GM12801 (cell line): ENCODE measurements around the gene TRIOBP.

Experiments used
- CTCF ChIP-seq: IDR thresholded peaks from one replicate; pipeline ENCODE4 v1.5.1; 2011; ENCODE audit warnings: control low read depth; ENCODE audit not compliant: insufficient read length; ENCODE audit errors: extremely low read depth

Gene TRIOBP

DNA sequence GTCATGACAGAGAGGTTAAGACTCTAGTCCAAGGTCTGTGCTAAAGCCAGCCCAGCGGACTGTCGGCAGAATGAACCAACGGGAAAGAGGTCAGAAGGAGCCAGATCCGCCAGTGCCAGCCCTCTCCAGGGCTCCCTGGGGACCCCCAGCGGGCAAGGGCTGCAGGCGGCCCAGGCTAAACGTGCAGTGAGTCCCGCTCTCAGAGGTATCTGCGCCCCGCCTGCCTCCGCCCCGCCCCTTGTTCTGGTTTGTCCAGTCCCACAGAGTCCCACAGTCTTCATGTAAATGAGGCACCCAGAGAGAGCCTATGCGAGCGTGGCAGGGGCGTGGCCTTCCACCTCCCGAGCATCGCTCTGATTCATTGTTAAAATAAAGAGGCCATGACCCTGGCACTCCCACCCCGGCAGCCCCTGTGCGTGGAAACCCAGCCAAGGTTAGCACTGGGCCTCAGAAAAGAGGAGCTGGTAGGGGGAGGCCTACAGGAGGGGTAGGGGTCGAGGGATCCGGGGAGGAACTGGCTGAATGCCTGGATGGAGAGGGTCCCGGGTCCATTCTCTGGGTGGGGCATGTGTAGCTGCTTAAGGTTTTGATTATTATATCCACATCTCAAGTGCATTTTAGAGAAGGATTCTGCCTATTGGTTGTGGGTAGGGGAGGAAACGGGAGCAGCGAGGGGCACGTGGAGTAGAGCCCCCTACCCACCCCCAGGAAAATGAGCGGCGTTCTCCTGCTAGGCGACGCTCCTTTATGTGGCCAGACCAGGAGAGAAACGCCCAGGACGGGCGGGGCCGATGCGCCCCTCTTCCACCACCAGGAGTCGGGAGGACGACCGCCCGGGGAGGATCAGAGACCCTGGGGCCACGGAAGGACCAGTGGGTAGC lies at the start of gene TRIOBP:
TRIOBP (plus strand) TSS at position 392 of the 881 bp plus-strand sequence. CDS start 4,318 bp downstream, outside the sequence.
- TF ChIP-seq CTCF: no peak

DNA sequence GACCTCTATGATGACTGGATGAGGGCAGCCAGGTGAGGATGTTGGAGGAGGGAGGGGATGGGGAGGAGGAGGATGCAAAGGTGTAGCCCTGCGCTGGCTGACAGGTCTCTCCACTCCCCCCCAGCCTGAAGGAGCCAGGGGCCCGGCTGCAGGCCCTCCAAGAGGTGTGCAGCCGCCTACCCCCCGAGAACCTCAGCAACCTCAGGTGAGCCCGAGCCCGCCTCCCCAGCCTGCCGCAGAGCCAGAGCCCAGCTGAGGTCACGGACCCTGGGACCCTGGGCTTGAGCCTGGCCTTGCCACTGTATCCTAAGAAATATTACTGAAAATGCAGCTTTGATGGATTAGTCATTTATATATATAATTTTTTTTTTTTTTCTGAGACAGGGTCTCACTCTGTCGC lies 49.5 kb upstream of the TRIOBP start:
- no peak for TF ChIP-seq CTCF

- TF ChIP-seq CTCF: no peak
These were observed 48.9 kb upstream of the TRIOBP start for GRCh38 chr22:37647928-37648327.

- no peak for TF ChIP-seq CTCF
These were observed 46.2 kb upstream of the TRIOBP start for GRCh38 chr22:37650463-37651136.

GRCh38 chr22:37654563-37655251 lies 42.1 kb upstream of the TRIOBP start:
- no peak for TF ChIP-seq CTCF

- no peak for TF ChIP-seq CTCF
These were observed 41.6 kb upstream of the TRIOBP start for GRCh38 chr22:37655252-37655563.

- TF ChIP-seq CTCF: no peak
These were observed 39.2 kb upstream of the TRIOBP start for GRCh38 chr22:37657590-37658132.
